Activated naive CD4-positive, alpha-beta T cell treated with anti-CD3 and anti-CD28 coated beads for 36 hours (primary cell): ENCODE measurements around the gene MAML2. TPM values are rescaled to one million over a fixed set of nuclear protein-coding genes. Genes with fewer than 3 reads are reported as not detected.

Source experiments
- CTCF ChIA-PET: fragments of 350-600 bp; sonication (Branson Sonifier 250); formaldehyde crosslinking; loops from one replicate; lab custom pipeline; 2021; ENCODE audit warnings: antibody characterized with exemption; lab: Charles Lee
- DNase-seq: peaks from one replicate; pipeline ENCODE4 v3.0.0-alpha.2; 2020
- H3K27ac Mint-ChIP-seq: one replicate; pipeline ENCODE4 v1.8.0; 2021; ENCODE audit warnings: mild to moderate bottlenecking, mixed read lengths
- H3K27me3 Mint-ChIP-seq: one replicate; pipeline ENCODE4 v1.8.0; 2021; ENCODE audit warnings: low read depth, mixed read lengths
- H3K36me3 Mint-ChIP-seq: one replicate; pipeline ENCODE4 v1.8.0; 2021; ENCODE audit warnings: low read depth, mixed read lengths
- H3K4me1 Mint-ChIP-seq: one replicate; pipeline ENCODE4 v1.8.0; 2021; ENCODE audit warnings: low read depth, mixed read lengths
- H3K4me3 Mint-ChIP-seq: one replicate; pipeline ENCODE4 v1.8.0; 2021; ENCODE audit warnings: mild to moderate bottlenecking, moderate library complexity, mixed read lengths
- H3K9me3 Mint-ChIP-seq: one replicate; pipeline ENCODE4 v1.8.0; 2021; ENCODE audit warnings: mixed read lengths
- intact Hi-C: fragments of 100-400 bp; cut with micrococcal nuclease; formaldehyde crosslinking; loops from one replicate; pipeline ENCODE4 v1.15.1; 2023
- total RNA-seq, 2 experiments: library from RNA; stranded (reverse); gene quantifications; one replicate each; pipeline ENCODE4 v1.2.3, GENCODE V29; 2021

The MAML2 gene
- total RNA-seq, 2 experiments from 2014 or later, result 26.6 to 28.1 TPM

DNA sequence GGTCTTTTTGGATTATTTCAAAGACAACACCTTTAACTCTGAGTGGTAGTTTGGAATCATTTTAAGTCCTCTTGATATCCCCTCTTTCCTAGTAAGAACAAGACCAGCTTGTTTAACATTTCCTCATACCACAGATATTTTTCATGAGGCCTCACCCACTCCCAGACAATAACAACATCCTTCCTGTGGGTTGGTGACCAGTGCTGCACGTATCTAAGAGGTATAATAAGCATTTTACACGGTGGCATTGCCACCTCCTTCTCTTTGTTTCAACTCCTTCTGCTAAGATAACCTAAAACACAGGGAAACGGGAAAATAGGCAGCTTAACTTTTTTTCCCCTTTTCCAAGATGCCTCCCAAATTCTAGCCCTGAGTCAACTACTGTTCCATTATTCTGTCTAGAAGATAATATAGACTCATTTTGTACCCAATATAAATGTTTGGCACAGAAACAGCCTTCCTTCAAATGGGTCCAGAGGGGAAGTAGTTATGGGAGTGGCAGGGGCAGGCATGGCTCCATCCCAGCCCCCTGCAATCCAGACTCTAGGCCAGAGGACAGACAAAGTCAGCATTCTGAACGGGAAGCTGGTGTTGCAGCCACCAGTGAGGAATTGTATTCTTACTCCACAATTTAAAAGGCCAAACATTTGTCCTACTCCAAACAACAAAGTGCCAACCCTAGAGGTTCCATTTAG, 28.5 kb downstream of the MAML2 start:
- no peak for DNase-seq
- H3K36me3 Mint-ChIP-seq, result peaks cover 23% of the 10 kb centered on the region
- H3K27ac Mint-ChIP-seq, result peak overlapping the region; percentile 6
- H3K27me3 Mint-ChIP-seq, result no peaks in the 10 kb centered on the region
- no peak overlapping the region for H3K4me3 Mint-ChIP-seq
- H3K4me1 Mint-ChIP-seq, result peaks cover 88% of the 10 kb centered on the region
- CTCF ChIA-PET, result interaction anchor here (0.6 to 3.7 kb wide), 6 partner anchors 21 to 63 kb away, joined by 3 to 14 read pairs (median 4); partner anchors contain the start of gene MAML2
- intact Hi-C loops, result no loop called here
- H3K9me3 Mint-ChIP-seq, result no peaks in the 10 kb centered on the region

DNA sequence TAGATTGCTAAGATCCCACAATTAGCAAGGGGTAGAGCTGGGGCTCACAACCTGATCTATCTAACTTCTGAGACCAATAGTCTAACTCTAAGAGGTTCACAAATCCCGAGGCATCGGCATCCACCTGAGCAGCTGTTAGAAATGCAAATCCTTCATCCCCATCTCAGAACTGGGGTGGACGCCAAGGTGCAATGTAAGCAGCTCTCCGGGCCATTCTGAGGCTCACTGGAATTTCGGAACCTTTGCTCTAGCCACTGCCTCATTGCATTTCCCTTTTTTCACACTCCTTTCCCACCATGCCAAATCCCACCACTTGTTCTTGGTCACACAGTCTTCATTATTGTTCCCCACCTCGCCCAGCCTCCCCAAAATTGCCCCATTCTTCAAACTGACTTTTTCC, 29.8 kb downstream of the MAML2 start:
- no peaks in the 10 kb centered on the region for H3K27me3 Mint-ChIP-seq
- H3K4me1 Mint-ChIP-seq, result peaks cover 88% of the 10 kb centered on the region
- no peak overlapping the region for H3K4me3 Mint-ChIP-seq
- CTCF ChIA-PET, result interaction anchor here (3.7 kb wide), 1 partner anchor 30 kb away, joined by 14 read pairs; the partner anchor contains the start of gene MAML2
- no peaks in the 10 kb centered on the region for H3K9me3 Mint-ChIP-seq
- no peak for DNase-seq
- intact Hi-C loops, result no loop called here
- peaks cover 22% of the 10 kb centered on the region for H3K36me3 Mint-ChIP-seq
- H3K27ac Mint-ChIP-seq, result no peak overlapping the region

GRCh38 chr11:96311120-96311568, 31.9 kb downstream of the MAML2 start:
- Mint-ChIP-seq H3K9me3 (no peaks in the 10 kb centered on the region), H3K27me3 (no peaks in the 10 kb centered on the region), H3K36me3 (peaks cover 11% of the 10 kb centered on the region), H3K4me3 (no peak overlapping the region), H3K27ac (no peak overlapping the region), H3K4me1 (peaks cover 88% of the 10 kb centered on the region)
- intact Hi-C loops, result no loop called here
- CTCF ChIA-PET, result interaction anchor here (1.5 to 3.7 kb wide), 4 partner anchors 18 to 32 kb away, joined by 6 to 14 read pairs (median 8); partner anchors contain the start of gene MAML2
- DNase-seq, result no peak

DNA sequence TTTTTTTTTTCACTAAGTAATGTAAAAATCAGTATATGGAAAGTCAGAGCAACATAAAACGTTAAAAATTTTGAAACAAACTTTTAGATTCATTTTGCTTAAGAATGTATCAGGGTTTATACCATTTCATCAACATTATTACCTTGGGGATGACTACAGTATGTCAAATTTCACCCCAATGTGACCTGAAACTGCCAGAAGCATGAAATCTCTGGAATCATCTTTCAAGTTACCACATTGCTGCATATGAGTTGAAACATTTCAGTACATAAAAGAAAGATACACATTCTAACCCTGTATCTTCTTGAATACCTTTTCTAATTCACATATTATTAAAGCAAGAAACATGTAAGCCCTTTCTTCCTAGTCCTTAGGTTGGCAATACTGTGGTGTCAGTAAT, 32.8 kb downstream of the MAML2 start:
- Mint-ChIP-seq H3K27ac (no peak overlapping the region), H3K4me1 (peaks cover 85% of the 10 kb centered on the region), H3K9me3 (no peaks in the 10 kb centered on the region), H3K27me3 (no peaks in the 10 kb centered on the region), H3K36me3 (peaks cover 6% of the 10 kb centered on the region), H3K4me3 (no peak overlapping the region)
- CTCF ChIA-PET, result interaction anchor here (0.7 to 2.5 kb wide), 7 partner anchors 8 to 387 kb away, joined by 3 to 9 read pairs (median 6); partner anchors contain the start of gene MAML2
- intact Hi-C loops, result no loop called here
- DNase-seq, result no peak

- Mint-ChIP-seq H3K27ac (no peak overlapping the region), H3K27me3 (no peaks in the 10 kb centered on the region), H3K4me1 (peaks cover 80% of the 10 kb centered on the region), H3K4me3 (no peak overlapping the region), H3K36me3 (peaks cover 6% of the 10 kb centered on the region), H3K9me3 (no peaks in the 10 kb centered on the region)
- CTCF ChIA-PET, result interaction anchor here (0.7 to 2.5 kb wide), 5 partner anchors 8 to 386 kb away, joined by 3 to 9 read pairs (median 3); partner anchors contain the start of gene MAML2
- intact Hi-C loops, result no loop called here
- no peak for DNase-seq
Observed at GRCh38 chr11:96309643-96310017, 33.4 kb downstream of the MAML2 start.

DNA sequence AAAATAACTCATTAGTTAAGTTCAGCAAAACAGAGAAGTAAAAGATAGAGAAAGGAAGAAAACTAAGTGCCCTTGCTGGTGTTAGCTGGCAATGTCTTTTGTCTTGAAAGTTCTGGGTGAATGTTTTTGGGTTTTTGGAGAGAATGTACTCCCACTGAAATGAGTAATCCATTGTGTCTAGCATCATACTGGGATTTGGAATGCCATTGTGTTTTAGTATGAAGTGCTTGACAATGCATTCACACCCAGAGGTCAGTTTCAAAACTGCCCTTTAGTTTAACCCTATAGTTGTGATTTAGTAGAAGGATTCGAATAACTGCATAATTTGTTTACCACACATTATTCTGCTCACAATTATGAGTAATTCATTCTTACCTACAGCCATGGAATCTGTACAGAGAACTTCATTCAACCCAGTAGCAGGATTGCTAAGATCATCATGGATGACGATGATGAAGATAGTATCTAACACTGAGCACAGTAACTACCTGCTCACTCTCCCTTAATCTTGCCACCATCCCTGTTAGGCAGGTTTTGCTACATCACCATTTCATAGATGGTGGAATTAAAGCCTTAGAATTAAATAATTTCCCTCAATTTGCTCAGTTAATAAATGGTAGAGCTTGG, 33.9 kb downstream of the MAML2 start:
- intact Hi-C loops, result no loop called here
- peaks cover 4% of the 10 kb centered on the region for H3K36me3 Mint-ChIP-seq
- H3K27me3 Mint-ChIP-seq, result no peaks in the 10 kb centered on the region
- H3K4me1 Mint-ChIP-seq, result peaks cover 77% of the 10 kb centered on the region
- DNase-seq, result no peak
- peak overlapping the region; percentile 65 for H3K27ac Mint-ChIP-seq
- no peaks in the 10 kb centered on the region for H3K9me3 Mint-ChIP-seq
- CTCF ChIA-PET, result interaction anchor here (0.7 to 2.5 kb wide), 8 partner anchors 9 to 386 kb away, joined by 3 to 9 read pairs (median 4); partner anchors contain the start of gene MAML2
- no peak overlapping the region for H3K4me3 Mint-ChIP-seq

DNA sequence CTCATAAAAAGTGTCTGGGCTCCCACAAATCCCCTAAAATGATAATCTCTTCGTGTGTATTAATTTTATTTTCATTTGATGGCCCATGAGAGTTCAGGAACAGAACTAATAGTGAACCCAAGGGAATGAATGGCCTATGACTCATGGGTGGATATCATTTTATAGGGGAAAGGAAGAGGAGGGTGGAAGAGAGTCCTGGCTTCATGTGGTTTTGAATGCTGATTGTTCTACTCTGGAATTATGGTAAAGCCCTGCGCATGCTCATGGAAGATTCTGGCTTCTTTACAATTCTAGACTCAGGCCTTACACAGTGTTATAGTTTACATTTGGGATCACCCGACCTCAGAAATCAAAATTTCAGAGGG, 35.2 kb downstream of the MAML2 start:
- Mint-ChIP-seq H3K36me3 (peaks cover 4% of the 10 kb centered on the region), H3K9me3 (no peaks in the 10 kb centered on the region), H3K4me3 (peak overlapping the region; percentile 47), H3K4me1 (peaks cover 77% of the 10 kb centered on the region), H3K27me3 (no peaks in the 10 kb centered on the region), H3K27ac (no peak overlapping the region)
- CTCF ChIA-PET, result interaction anchor here (1.0 to 1.7 kb wide), 5 partner anchors 11 to 35 kb away, joined by 3 to 6 read pairs (median 4); partner anchors contain the start of gene MAML2
- intact Hi-C loops, result loop anchor here (1.0 kb wide), 2 partner anchors 15 to 31 kb away; no protein-coding TSS in a partner anchor
- DNase-seq, result no peak

DNA sequence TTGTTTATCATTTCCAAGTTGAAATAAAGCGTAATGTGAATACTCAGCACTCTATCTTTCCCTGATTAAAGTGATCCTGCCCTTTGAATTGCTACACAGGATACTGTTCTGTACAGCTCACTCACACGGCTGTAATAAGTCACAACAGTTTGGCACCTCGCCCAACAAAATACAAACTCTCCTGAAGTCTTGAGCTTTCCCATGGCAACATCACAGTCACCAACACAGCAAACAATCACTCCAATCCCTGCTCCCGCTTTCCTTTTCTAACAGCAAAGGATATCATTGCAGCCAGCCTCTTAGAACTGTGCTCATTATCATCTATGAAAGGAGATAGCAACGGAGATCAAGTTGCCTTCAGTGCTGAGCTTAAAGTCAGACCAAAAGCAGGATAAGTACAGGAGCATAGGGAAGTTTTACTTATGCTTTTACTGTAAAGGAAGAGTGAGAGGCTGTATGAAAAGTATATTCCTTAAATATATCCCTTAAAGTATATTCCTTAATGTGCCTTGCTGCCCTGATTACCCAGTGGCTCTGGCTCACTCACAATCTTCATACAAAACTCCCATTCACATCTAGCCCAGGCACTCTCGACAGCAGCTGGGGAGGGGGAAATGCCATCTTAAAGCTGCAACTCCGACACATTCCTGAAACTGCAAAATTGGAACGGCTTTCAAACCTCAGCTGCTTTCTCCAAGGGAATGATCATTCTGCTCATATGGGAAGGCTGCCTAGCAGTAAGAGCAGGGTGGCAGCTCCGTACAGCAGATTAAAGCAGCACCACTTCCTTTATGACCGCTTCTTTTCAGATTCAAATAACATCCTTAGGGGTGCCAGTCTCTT, 35.8 kb downstream of the MAML2 start:
- H3K27me3 Mint-ChIP-seq, result no peaks in the 10 kb centered on the region
- intact Hi-C loops, result loop anchor here (1.0 kb wide), 1 partner anchor 15 kb away; no protein-coding TSS in a partner anchor
- no peaks in the 10 kb centered on the region for H3K9me3 Mint-ChIP-seq
- peaks cover 4% of the 10 kb centered on the region for H3K36me3 Mint-ChIP-seq
- DNase-seq, result peak; percentile 64
- peak overlapping the region; percentile 47 for H3K4me3 Mint-ChIP-seq
- H3K4me1 Mint-ChIP-seq, result peaks cover 77% of the 10 kb centered on the region
- CTCF ChIA-PET, result interaction anchor here (0.6 to 1.7 kb wide), 8 partner anchors 12 to 37 kb away, joined by 3 to 8 read pairs (median 4); partner anchors contain the start of gene MAML2
- H3K27ac Mint-ChIP-seq, result peak overlapping the region; percentile 25

- CTCF ChIA-PET, result interaction anchor here (0.6 to 1.7 kb wide), 7 partner anchors 11 to 48 kb away, joined by 3 to 6 read pairs (median 3); partner anchors contain the start of gene MAML2
- Mint-ChIP-seq H3K27me3 (no peaks in the 10 kb centered on the region), H3K9me3 (no peaks in the 10 kb centered on the region), H3K4me1 (peaks cover 73% of the 10 kb centered on the region), H3K36me3 (no peaks in the 10 kb centered on the region), H3K4me3 (peak overlapping the region; percentile 8), H3K27ac (peak overlapping the region; percentile 25)
- DNase-seq, result no peak
- intact Hi-C loops, result no loop called here
Observed at GRCh38 chr11:96306600-96306932, 36.4 kb downstream of the MAML2 start.

- H3K36me3 Mint-ChIP-seq, result no peaks in the 10 kb centered on the region
- no peak for DNase-seq
- intact Hi-C loops, result no loop called here
- H3K9me3 Mint-ChIP-seq, result no peaks in the 10 kb centered on the region
- no peaks in the 10 kb centered on the region for H3K27me3 Mint-ChIP-seq
- no peak overlapping the region for H3K27ac Mint-ChIP-seq
- peaks cover 72% of the 10 kb centered on the region for H3K4me1 Mint-ChIP-seq
- CTCF ChIA-PET, result interaction anchor here (0.7 to 1.7 kb wide), 4 partner anchors 10 to 48 kb away, joined by 3 to 4 read pairs (median 4); no protein-coding TSS in a partner anchor
- no peak overlapping the region for H3K4me3 Mint-ChIP-seq
Observed at GRCh38 chr11:96306071-96306470, 36.9 kb downstream of the MAML2 start.

GRCh38 chr11:96303980-96304379, 39.0 kb downstream of the MAML2 start:
- intact Hi-C loops, result loop anchor here (2.0 kb wide), 1 partner anchor 15 kb away; no protein-coding TSS in a partner anchor
- DNase-seq, result no peak
- CTCF ChIA-PET, result interaction anchor here (0.8 kb wide), 1 partner anchor 35 kb away, joined by 3 read pairs; no protein-coding TSS in a partner anchor
- Mint-ChIP-seq H3K27ac (peak overlapping the region; percentile 68), H3K4me1 (peaks cover 75% of the 10 kb centered on the region), H3K9me3 (no peaks in the 10 kb centered on the region), H3K36me3 (peaks cover 7% of the 10 kb centered on the region), H3K27me3 (no peaks in the 10 kb centered on the region), H3K4me3 (no peak overlapping the region)
